Measurements from ENCODE around the gene R3HDM1.
A peak's percentile ranks its signal among the peaks of the same experiment; 100 is the strongest.

The R3HDM1 gene

GRCh38 chr2:135733045-135733444 lies 201.8 kb downstream of the R3HDM1 start:
- no peak for FAIRE-seq

- FAIRE-seq, result no peak
These were observed 205.3 kb downstream of the R3HDM1 start for GRCh38 chr2:135736546-135736945.

- FAIRE-seq, result no peak
These were observed 208.9 kb downstream of the R3HDM1 start for GRCh38 chr2:135740206-135740605.

- no peak for FAIRE-seq
These were observed 209.7 kb downstream of the R3HDM1 start for GRCh38 chr2:135741043-135741394.

- FAIRE-seq, result peak; percentile 98
These were observed 210.4 kb downstream of the R3HDM1 start, which contains the start of gene UBXN4 for GRCh38 chr2:135741395-135742324. UBXN4 (plus strand) TSS chr2:135741855; CDS start chr2:135741930, 75 bp downstream.

- FAIRE-seq, result no peak
These were observed 211.1 kb downstream of the R3HDM1 start for GRCh38 chr2:135742325-135742757.

- FAIRE-seq, result no peak
These were observed 212.6 kb downstream of the R3HDM1 start for GRCh38 chr2:135743860-135744259.

- FAIRE-seq, result no peak
These were observed 213.6 kb downstream of the R3HDM1 start for GRCh38 chr2:135744760-135745314.

GRCh38 chr2:135745545-135745944 lies 214.3 kb downstream of the R3HDM1 start:
- FAIRE-seq, result no peak

GRCh38 chr2:135755573-135755972 lies 224.3 kb downstream of the R3HDM1 start:
- peak; percentile 61 for FAIRE-seq

- FAIRE-seq, result no peak
These were observed 225.4 kb downstream of the R3HDM1 start for GRCh38 chr2:135756692-135757091.

GRCh38 chr2:135762022-135762421 lies 230.7 kb downstream of the R3HDM1 start:
- FAIRE-seq, result no peak

- FAIRE-seq, result no peak
These were observed 231.2 kb downstream of the R3HDM1 start for GRCh38 chr2:135762530-135762929.

- FAIRE-seq, result no peak
These were observed 237.6 kb downstream of the R3HDM1 start for GRCh38 chr2:135768863-135769262.

GRCh38 chr2:135773319-135773718 lies 242.0 kb downstream of the R3HDM1 start:
- no peak for FAIRE-seq

GRCh38 chr2:135773917-135774316 lies 242.6 kb downstream of the R3HDM1 start:
- FAIRE-seq, result no peak
